CD4-positive, alpha-beta memory T cell (primary cell): ENCODE data around the gene PHC2. TPM values are rescaled to one million over a fixed set of nuclear protein-coding genes. Genes with fewer than 3 reads are reported as not detected.

Source experiments
- CTCF ChIA-PET: fragments of 350-600 bp; sonication (Branson Sonifier 250); formaldehyde crosslinking; loops from one replicate; lab custom pipeline; 2021; ENCODE audit warnings: inconsistent platforms; ENCODE audit not compliant: partially characterized antibody; lab: Charles Lee
- POLR2A ChIA-PET: fragments of 350-600 bp; sonication (Branson Sonifier 250); formaldehyde crosslinking; loops from one replicate; lab custom pipeline; 2021; ENCODE audit not compliant: partially characterized antibody; lab: Charles Lee
- DNase-seq, 5 donors: peaks; one replicate each; pipeline versions ENCODE4 v3.0.0 to v3.0.0-alpha.2; 2020 to 2022; ENCODE audit warnings: mixed read lengths in 1 of 5
- H3K27ac ChIP-seq: one replicate; pipeline ENCODE4 v1.7.0; 2013; ENCODE audit warnings: low read depth, low read length
- H3K27me3 ChIP-seq: 2 replicates; pipeline ENCODE4 v1.7.0; 2013; ENCODE audit warnings: mild to moderate bottlenecking, low read length, moderate library complexity; ENCODE audit not compliant: insufficient read depth
- H3K36me3 ChIP-seq: 2 replicates; pipeline ENCODE4 v1.7.0; 2013; ENCODE audit warnings: mild to moderate bottlenecking, low read length, moderate library complexity; ENCODE audit not compliant: insufficient read depth
- H3K4me1 ChIP-seq: 2 replicates; pipeline ENCODE4 v1.7.0; 2013; ENCODE audit warnings: mild to moderate bottlenecking, low read length, moderate library complexity; ENCODE audit not compliant: insufficient read depth
- H3K4me3 ChIP-seq, 2 donors: one replicate each; pipeline ENCODE4 v1.7.0; 2013; ENCODE audit warnings: low read length in 2 of 2, mild to moderate bottlenecking in 1 of 2
- H3K9me3 ChIP-seq, 2 donors: one replicate each; pipeline ENCODE4 v1.7.0; 2013; ENCODE audit warnings: low read length in 2 of 2, control low read depth in 1 of 2; ENCODE audit not compliant: control insufficient read depth in 1 of 2
- H3K27ac Mint-ChIP-seq, 7 donors: one replicate each; pipeline ENCODE4 v1.8.0; 2020 to 2021; ENCODE audit warnings: mixed read lengths in 7 of 7, mild to moderate bottlenecking in 6 of 7, inconsistent platforms in 3 of 7, moderate library complexity in 3 of 7
- H3K27me3 Mint-ChIP-seq, 2 donors: one replicate each; pipeline ENCODE4 v1.8.0; 2020 to 2021; ENCODE audit warnings: mixed read lengths in 2 of 2
- H3K36me3 Mint-ChIP-seq, 2 donors: one replicate each; pipeline ENCODE4 v1.8.0; 2020 to 2021; ENCODE audit warnings: mixed read lengths in 2 of 2, inconsistent platforms in 1 of 2, mild to moderate bottlenecking in 1 of 2
- H3K4me1 Mint-ChIP-seq, 4 donors: one replicate each; pipeline ENCODE4 v1.8.0; 2020 to 2021; ENCODE audit warnings: mixed read lengths in 4 of 4, mild to moderate bottlenecking in 1 of 4
- H3K4me3 Mint-ChIP-seq, 8 donors: one replicate each; pipeline ENCODE4 v1.8.0; 2020 to 2021; ENCODE audit warnings: mixed read lengths in 8 of 8, mild to moderate bottlenecking in 7 of 8, moderate library complexity in 6 of 8, inconsistent platforms in 3 of 8
- H3K9me3 Mint-ChIP-seq, 8 donors: one replicate each; pipeline ENCODE4 v1.8.0; 2020 to 2021; ENCODE audit warnings: mixed read lengths in 8 of 8, mild to moderate bottlenecking in 5 of 8, inconsistent platforms in 3 of 8, moderate library complexity in 1 of 8
- intact Hi-C: fragments of 100-400 bp; cut with micrococcal nuclease; formaldehyde crosslinking; loops from one replicate; pipeline ENCODE4 v1.15.1; 2023
- polyA plus RNA-seq, 2 donors: library from polyadenylated mRNA; unstranded; fragments of 300-500 nt; fragmentation: Illumina TruSeq; gene quantifications; one replicate each; pipeline ENCODE4 v1.2.3, GENCODE V29; 2021
- total RNA-seq, 2 experiments: library from RNA; stranded (reverse); gene quantifications; one replicate each; pipeline ENCODE4 v1.2.3, GENCODE V29; 2021

Gene PHC2
- total and polyA plus RNA-seq, 4 experiments from 2014 or later: 11.3 to 35.6 (median 30.4) TPM

- POLR2A ChIA-PET: no interaction called here
- Histone ChIP-seq H3K27ac (no peak overlapping the region), H3K4me3 (no peak overlapping the region), H3K9me3 (no peaks in the 10 kb centered on the region), H3K4me1 (peaks cover 11% of the 10 kb centered on the region), H3K27me3 (no peaks in the 10 kb centered on the region), H3K36me3 (peaks cover 29% of the 10 kb centered on the region)
- Mint-ChIP-seq H3K4me3 (no peak overlapping the region), H3K4me1 (peaks cover 16 to 40% (median 18%) of the 10 kb centered on the region in 4 donors), H3K36me3 (peaks cover 20 to 48% of the 10 kb centered on the region in 2 donors), H3K27ac (peak overlapping the region in 1 of 7 donors; percentile 1), H3K9me3 (no peaks in the 10 kb centered on the region), H3K27me3 (no peaks in the 10 kb centered on the region)
- CTCF ChIA-PET: no interaction called here
- intact Hi-C loops: no loop called here
- no peak for DNase-seq
Measured at GRCh38 chr1:33335020-33335419, 95.9 kb downstream of the PHC2 start.

DNA sequence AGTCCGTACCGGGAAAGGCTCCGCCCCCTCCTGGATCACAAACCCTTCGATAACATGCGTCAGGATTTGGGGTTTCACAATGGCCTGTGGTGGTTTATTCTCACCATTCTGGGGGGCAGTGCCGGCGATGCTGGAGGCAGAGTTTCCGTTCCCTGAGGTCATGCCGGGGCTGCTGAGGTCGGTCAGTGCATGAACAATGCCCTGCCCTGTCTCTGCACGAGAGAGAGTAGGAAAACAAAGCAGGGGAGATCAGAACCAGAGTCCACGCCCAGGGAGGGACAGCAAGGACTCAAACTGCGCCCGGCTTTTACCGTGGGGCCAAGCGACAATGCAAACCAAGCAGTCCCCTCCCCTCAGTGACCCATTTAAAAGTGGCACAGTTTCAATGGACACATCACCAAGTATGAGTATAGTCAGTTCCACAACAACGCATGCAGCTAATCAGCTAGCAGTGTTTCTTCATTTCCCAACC, 96.8 kb downstream of the PHC2 start:
- Histone ChIP-seq H3K27ac (no peak overlapping the region), H3K27me3 (no peaks in the 10 kb centered on the region), H3K4me1 (peaks cover 6% of the 10 kb centered on the region), H3K9me3 (no peaks in the 10 kb centered on the region), H3K4me3 (no peak overlapping the region), H3K36me3 (peaks cover 38% of the 10 kb centered on the region)
- ChIA-PET POLR2A (no interaction called here), CTCF (no interaction called here)
- no peak overlapping the region for H3K4me3 Mint-ChIP-seq
- no peaks in the 10 kb centered on the region for H3K9me3 Mint-ChIP-seq
- DNase-seq: no peak
- no peaks in the 10 kb centered on the region for H3K27me3 Mint-ChIP-seq
- intact Hi-C loops: no loop called here
- H3K4me1 Mint-ChIP-seq: peaks cover 9 to 35% (median 17%) of the 10 kb centered on the region in 4 donors
- peak overlapping the region in 1 of 7 donors; percentile 35 for H3K27ac Mint-ChIP-seq
- peaks cover 28 to 57% of the 10 kb centered on the region in 2 donors for H3K36me3 Mint-ChIP-seq

- no peak overlapping the region for H3K4me3 ChIP-seq
- intact Hi-C loops: no loop called here
- Mint-ChIP-seq H3K4me3 (no peak overlapping the region), H3K9me3 (no peaks in the 10 kb centered on the region), H3K4me1 (peaks cover 7 to 22% (median 11%) of the 10 kb centered on the region in 4 donors), H3K27ac (no peak overlapping the region), H3K36me3 (peaks cover 40 to 68% of the 10 kb centered on the region in 2 donors), H3K27me3 (no peaks in the 10 kb centered on the region)
- peaks cover 49% of the 10 kb centered on the region for H3K36me3 ChIP-seq
- no peak for DNase-seq
- no peaks in the 10 kb centered on the region for H3K27me3 ChIP-seq
- ChIA-PET POLR2A (no interaction called here), CTCF (no interaction called here)
- H3K4me1 ChIP-seq: no peaks in the 10 kb centered on the region
- no peak overlapping the region for H3K27ac ChIP-seq
- no peaks in the 10 kb centered on the region for H3K9me3 ChIP-seq
Measured at GRCh38 chr1:33332881-33333280, 98.0 kb downstream of the PHC2 start.

- Histone ChIP-seq H3K27ac (no peak overlapping the region), H3K36me3 (peaks cover 54% of the 10 kb centered on the region)
Measured at GRCh38 chr1:33332357-33332789, 98.5 kb downstream of the PHC2 start.

GRCh38 chr1:33331444-33332356, 99.2 kb downstream of the PHC2 start:
- Histone ChIP-seq H3K27ac (no peak overlapping the region), H3K27me3 (no peaks in the 10 kb centered on the region), H3K4me3 (no peak overlapping the region), H3K36me3 (peaks cover 60% of the 10 kb centered on the region), H3K9me3 (no peaks in the 10 kb centered on the region), H3K4me1 (no peaks in the 10 kb centered on the region)
- Mint-ChIP-seq H3K9me3 (no peaks in the 10 kb centered on the region), H3K4me3 (no peak overlapping the region), H3K36me3 (peaks cover 43 to 80% of the 10 kb centered on the region in 2 donors), H3K27me3 (no peaks in the 10 kb centered on the region), H3K4me1 (peaks cover 6 to 15% (median 7%) of the 10 kb centered on the region in 4 donors), H3K27ac (peak overlapping the region in 1 of 7 donors; percentile 6)
- DNase-seq: no peak
- intact Hi-C loops: no loop called here
- ChIA-PET POLR2A (no interaction called here), CTCF (interaction anchor here (1.2 to 1.4 kb wide), 2 partner anchors 33 to 36 kb away, joined by 3 to 6 read pairs; no protein-coding TSS in a partner anchor)

More at GRCh38 chr1:33332357-33332789, 98.5 kb downstream of the PHC2 start:
- no peak overlapping the region for H3K4me3 Mint-ChIP-seq
- H3K4me1 Mint-ChIP-seq: peaks cover 7 to 18% (median 8%) of the 10 kb centered on the region in 4 donors
- peaks cover 40 to 73% of the 10 kb centered on the region in 2 donors for H3K36me3 Mint-ChIP-seq
- DNase-seq: no peak
- H3K27me3 Mint-ChIP-seq: no peaks in the 10 kb centered on the region
- no peaks in the 10 kb centered on the region for H3K9me3 Mint-ChIP-seq
- Histone ChIP-seq H3K9me3 (no peaks in the 10 kb centered on the region), H3K4me3 (no peak overlapping the region), H3K27me3 (no peaks in the 10 kb centered on the region), H3K4me1 (no peaks in the 10 kb centered on the region)
- no peak overlapping the region for H3K27ac Mint-ChIP-seq
- ChIA-PET POLR2A (no interaction called here), CTCF (no interaction called here)
- intact Hi-C loops: no loop called here

- H3K4me3 Mint-ChIP-seq: no peak overlapping the region
- no peaks in the 10 kb centered on the region for H3K9me3 Mint-ChIP-seq
- no peaks in the 10 kb centered on the region for H3K27me3 ChIP-seq
- DNase-seq: no peak
- no peaks in the 10 kb centered on the region for H3K27me3 Mint-ChIP-seq
- no peak overlapping the region for H3K4me3 ChIP-seq
- ChIA-PET CTCF (interaction anchor here (1.2 to 1.4 kb wide), 2 partner anchors 33 to 35 kb away, joined by 3 to 6 read pairs; no protein-coding TSS in a partner anchor), POLR2A (interaction anchor here (1.2 kb wide), 1 partner anchor 31 kb away, joined by 3 read pairs; no protein-coding TSS in a partner anchor)
- H3K36me3 Mint-ChIP-seq: peaks cover 48 to 87% of the 10 kb centered on the region in 2 donors
- H3K4me1 ChIP-seq: no peaks in the 10 kb centered on the region
- H3K9me3 ChIP-seq: no peaks in the 10 kb centered on the region
- peak overlapping the region in 1 of 7 donors; percentile 37 for H3K27ac Mint-ChIP-seq
- H3K27ac ChIP-seq: no peak overlapping the region
- intact Hi-C loops: no loop called here
- H3K36me3 ChIP-seq: peaks cover 64% of the 10 kb centered on the region
- H3K4me1 Mint-ChIP-seq: peaks cover 0 to 11% (median 6%) of the 10 kb centered on the region in 4 donors
Measured at GRCh38 chr1:33330906-33331305, 100.0 kb downstream of the PHC2 start.

DNA sequence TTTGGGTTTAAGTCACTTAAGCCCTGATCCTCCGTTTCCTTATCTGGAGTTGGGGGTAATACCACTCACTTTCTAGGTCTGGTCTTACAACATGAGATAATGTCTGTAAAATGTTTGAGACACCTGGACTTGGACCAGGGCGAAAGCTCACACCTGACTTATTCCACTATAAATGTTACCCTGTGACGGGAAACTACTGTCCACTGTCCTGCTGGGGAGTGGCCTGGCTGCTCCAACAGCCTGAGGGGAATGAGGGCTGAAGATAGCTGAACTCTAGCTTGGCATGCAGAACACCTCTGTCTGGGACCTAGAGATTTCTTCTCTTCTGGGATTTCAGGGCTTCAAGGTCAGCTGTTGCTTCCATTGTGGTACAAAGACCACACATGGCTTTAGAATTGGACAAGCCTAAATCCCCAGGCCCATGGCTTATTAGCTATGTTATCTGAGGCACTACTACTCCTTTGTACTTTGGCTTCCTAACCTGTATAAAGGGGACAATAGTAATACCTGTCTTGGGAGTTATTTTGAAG, 100.5 kb downstream of the PHC2 start:
- ChIA-PET POLR2A (interaction anchor here (1.2 kb wide), 1 partner anchor 31 kb away, joined by 3 read pairs; no protein-coding TSS in a partner anchor), CTCF (interaction anchor here (1.2 to 1.4 kb wide), 2 partner anchors 32 to 35 kb away, joined by 3 to 6 read pairs; no protein-coding TSS in a partner anchor)
- Histone ChIP-seq H3K27ac (no peak overlapping the region), H3K4me3 (no peak overlapping the region), H3K9me3 (no peaks in the 10 kb centered on the region), H3K36me3 (peaks cover 68% of the 10 kb centered on the region), H3K27me3 (no peaks in the 10 kb centered on the region), H3K4me1 (no peaks in the 10 kb centered on the region)
- DNase-seq: no peak
- Mint-ChIP-seq H3K4me1 (peaks cover 0 to 10% (median 6%) of the 10 kb centered on the region in 4 donors), H3K4me3 (no peak overlapping the region), H3K27me3 (no peaks in the 10 kb centered on the region), H3K27ac (peak overlapping the region in 1 of 7 donors; percentile 37), H3K9me3 (no peaks in the 10 kb centered on the region), H3K36me3 (peaks cover 53 to 91% of the 10 kb centered on the region in 2 donors)
- intact Hi-C loops: no loop called here
